ENCODE data around the gene ABCC4. TPM values are rescaled to one million over a fixed set of nuclear protein-coding genes. Genes with fewer than 3 reads are reported as not detected.
"Not testable (repeated sequence)": the region's sequence is repeated elsewhere in the genome, so short reads cannot be mapped to it uniquely, and the experiment has no call there.

The ABCC4 gene
- total RNA-seq, 4 donors from 2014 or later, result 3.9 to 6.8 (median 4.7) TPM

GRCh38 chr13:95193509-95194230, 107.6 kb downstream of the ABCC4 start:
- TF ChIP-seq POLR2AphosphoS5 (IDR thresholded peaks at IDR 0.05) (no peak), POLR2A (IDR thresholded peaks at IDR 0.05) (no peak), CTCF (IDR thresholded peaks at IDR 0.05) (no peak)
- Histone ChIP-seq H3K9me3 (no peaks in the 10 kb centered on the region), H3K36me3 (no peaks in the 10 kb centered on the region), H3K4me1 (peaks cover 0 to 3% (median 0%) of the 10 kb centered on the region in 3 donors), H3K27me3 (no peaks in the 10 kb centered on the region), H3K27ac (no peak overlapping the region), H3K4me3 (no peak overlapping the region)
- WGBS, 2 donors (ENCODE audit: low coverage in 1 of 2), result 69 to 94% methylated on average over 5 to 9 of the region's 13 CpGs
- ATAC-seq, result no peak

GRCh38 chr13:95192998-95193397, 108.3 kb downstream of the ABCC4 start:
- Histone ChIP-seq H3K36me3 (no peaks in the 10 kb centered on the region), H3K9me3 (no peaks in the 10 kb centered on the region), H3K4me3 (no peak overlapping the region), H3K27me3 (no peaks in the 10 kb centered on the region), H3K4me1 (peaks cover 0 to 3% (median 0%) of the 10 kb centered on the region in 3 donors), H3K27ac (no peak overlapping the region)
- TF ChIP-seq CTCF (IDR thresholded peaks at IDR 0.05) (no peak), EP300 (IDR thresholded peaks at IDR 0.05) (no peak), POLR2AphosphoS5 (IDR thresholded peaks at IDR 0.05) (no peak), POLR2A (IDR thresholded peaks at IDR 0.05) (no peak)
- no peak for ATAC-seq
- WGBS, 2 donors (ENCODE audit: low coverage in 1 of 2), result 50 to 70% methylated on average over 2 to 6 of the region's 7 CpGs

DNA sequence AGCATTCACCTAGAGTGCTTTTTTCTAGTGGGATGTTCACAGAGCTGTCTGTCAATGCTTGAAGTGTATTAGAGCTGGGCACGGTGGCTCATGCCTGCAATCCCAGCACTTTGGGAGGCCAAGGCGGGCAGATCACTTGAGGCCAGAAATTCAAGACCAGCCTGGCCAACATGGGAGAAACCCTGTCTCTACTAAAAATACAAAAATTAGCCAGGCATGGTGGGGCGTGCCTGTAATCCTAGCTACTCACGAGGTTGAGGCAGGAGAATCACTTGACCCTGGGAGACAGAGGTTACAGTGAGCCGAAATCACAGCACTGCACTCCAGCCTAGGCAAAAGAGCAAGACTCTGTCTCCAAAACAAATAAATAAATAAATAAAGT, 108.7 kb downstream of the ABCC4 start:
- 82 to 90% methylated on average over 2 to 3 of the region's 5 CpGs for WGBS, 2 donors (ENCODE audit: low coverage in 1 of 2)
- not testable (repeated sequence) for H3K27me3 ChIP-seq, H3K36me3 ChIP-seq, H3K9me3 ChIP-seq, H3K4me3 ChIP-seq, ATAC-seq, H3K27ac ChIP-seq, H3K4me1 ChIP-seq

DNA sequence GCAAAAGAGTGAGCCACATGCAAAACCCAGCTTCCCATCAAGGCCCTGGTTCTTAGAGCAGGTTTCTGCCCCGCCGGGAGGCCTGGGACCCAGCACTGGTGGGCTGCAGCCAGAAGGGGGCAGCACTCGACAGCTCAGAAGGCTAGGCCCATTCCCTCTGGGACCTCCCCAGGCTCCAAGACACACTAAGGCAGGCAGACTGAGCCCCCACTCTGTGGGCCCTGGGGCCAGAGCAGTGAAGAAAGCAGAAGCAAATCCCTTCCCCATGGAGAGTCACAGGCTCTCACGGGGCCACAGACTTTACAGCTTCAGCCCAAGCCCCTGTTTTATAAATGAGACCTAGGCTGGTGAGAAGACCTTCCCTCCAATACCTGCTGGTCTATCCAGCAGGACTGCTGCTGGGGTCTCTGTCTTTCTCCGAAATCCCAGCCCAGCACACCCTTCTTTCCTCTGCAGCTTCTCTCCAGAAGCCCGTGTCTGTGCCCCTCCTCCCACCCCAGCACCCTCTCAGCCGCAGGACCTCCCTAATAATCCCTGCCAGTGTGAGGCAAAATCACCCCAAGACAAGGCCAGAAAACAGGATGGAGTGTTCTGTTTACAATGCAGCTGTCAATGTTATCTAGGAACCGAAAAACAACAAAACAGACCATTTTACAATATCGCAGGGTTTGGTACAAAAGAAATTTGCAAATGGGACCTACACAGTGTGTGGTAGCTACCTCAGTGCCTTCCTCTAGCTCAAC, 109.3 kb downstream of the ABCC4 start:
- Histone ChIP-seq H3K27me3 (no peaks in the 10 kb centered on the region), H3K27ac (no peak overlapping the region), H3K4me3 (no peak overlapping the region), H3K9me3 (no peaks in the 10 kb centered on the region), H3K36me3 (no peaks in the 10 kb centered on the region), H3K4me1 (peaks cover 0 to 3% (median 0%) of the 10 kb centered on the region in 3 donors)
- 90% methylated on average over 3 of the region's 9 CpGs; no CpG with 5 or more reads in 1 of the 2 donors for WGBS, 2 donors (ENCODE audit: low coverage in 1 of 2)
- TF ChIP-seq CTCF (IDR thresholded peaks at IDR 0.05) (peak; percentile 14 to 79 (median 44)), POLR2A (IDR thresholded peaks at IDR 0.05) (no peak), EP300 (IDR thresholded peaks at IDR 0.05) (no peak)
- ATAC-seq, result peak; percentile 75

DNA sequence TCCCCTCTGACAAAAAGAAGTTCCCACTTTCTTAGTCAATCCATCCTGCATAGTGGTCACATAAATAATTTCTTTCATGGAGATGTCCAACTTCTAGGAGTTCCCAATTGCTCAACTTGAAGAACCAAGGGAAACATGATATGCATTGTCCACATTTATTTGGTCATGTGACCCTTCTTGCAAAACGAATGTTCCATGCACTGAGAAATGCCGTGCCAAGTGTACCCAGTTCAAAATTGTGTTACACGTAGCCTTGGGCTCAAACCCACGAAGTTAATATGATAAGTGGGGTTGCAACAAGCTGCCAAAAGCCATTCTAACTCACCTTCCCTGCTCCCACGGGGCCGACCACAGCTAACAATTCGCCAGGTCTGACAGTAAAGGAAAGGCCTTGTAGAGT, 113.1 kb downstream of the ABCC4 start:
- no peak for TF ChIP-seq CTCF (IDR thresholded peaks at IDR 0.05)
- no peak for TF ChIP-seq POLR2A (IDR thresholded peaks at IDR 0.05)
- TF ChIP-seq EP300 (IDR thresholded peaks at IDR 0.05), result no peak
- no peak for TF ChIP-seq POLR2AphosphoS5 (IDR thresholded peaks at IDR 0.05)

More for the DNA sequence above, 113.1 kb downstream of the ABCC4 start:
- no peak overlapping the region for H3K4me3 ChIP-seq
- 82% methylated on average over 7 of the region's 7 CpGs; no CpG with 5 or more reads in 1 of the 2 donors for WGBS, 2 donors (ENCODE audit: low coverage in 1 of 2)
- H3K27ac ChIP-seq, result no peak overlapping the region
- peaks cover 0 to 3% (median 0%) of the 10 kb centered on the region in 3 donors for H3K4me1 ChIP-seq
- no peak for ATAC-seq
- H3K9me3 ChIP-seq, result no peaks in the 10 kb centered on the region
- no peaks in the 10 kb centered on the region for H3K36me3 ChIP-seq
- H3K27me3 ChIP-seq, result no peaks in the 10 kb centered on the region
